IMR-90 (cell line): Measurements from ENCODE around the gene PRR5. TPM values are rescaled to one million over a fixed set of nuclear protein-coding genes. Genes with fewer than 3 reads are reported as not detected.

Experiments
- ATAC-seq: fragments of 200-7000 bp; cut with Tn5 transposase; 2 replicates; pipeline ENCODE4 v1.9.1; 2020; ENCODE audit warnings: low read depth, mild to moderate bottlenecking, moderate library complexity
- BruUV-seq: library from RNA; stranded (reverse); fragments of 400-500 nt; replicated peaks from 2 replicates; lab custom pipeline; 2021; lab: Mats Ljungman, UMichigan
- CTCF ChIA-PET: fragments of 300-600 bp; formaldehyde crosslinking; extraction: SDS; loops from one replicate; lab custom pipeline; 2021; ENCODE audit warnings: antibody characterized with exemption; lab: Yijun Ruan, JAX
- POLR2A ChIA-PET: fragments of 300-600 bp; sonication (Branson Sonifier 250); formaldehyde crosslinking; loops from one replicate; lab custom pipeline; 2022; ENCODE audit warnings: antibody characterized with exemption; ENCODE audit not compliant: unreplicated experiment; lab: Charles Lee
- DNase-seq: peaks from one replicate; pipeline ENCODE4 v3.0.0; 2013
- H2AFZ ChIP-seq: replicated peaks from 2 replicates; pipeline ENCODE3; 2013; ENCODE audit warnings: low read length, mild to moderate bottlenecking; ENCODE audit not compliant: poor library complexity
- H2AK5ac ChIP-seq: 2 replicates; pipeline ENCODE4 v1.6.1; 2013; ENCODE audit warnings: low read depth, low read length, inconsistent platforms
- H2AK9ac ChIP-seq: replicated peaks from 2 replicates; pipeline ENCODE3; 2013; ENCODE audit warnings: mild to moderate bottlenecking, low read depth, low read length, moderate library complexity; ENCODE audit not compliant: poor library complexity
- H2BK120ac ChIP-seq: 2 replicates; pipeline ENCODE4 v1.6.1; 2013; ENCODE audit warnings: low read depth, low read length, inconsistent platforms
- H2BK15ac ChIP-seq: 3 replicates; pipeline ENCODE4 v1.6.1; 2013; ENCODE audit warnings: low read depth, low read length, inconsistent platforms
- H2BK20ac ChIP-seq: 2 replicates; pipeline ENCODE4 v1.6.1; 2013; ENCODE audit warnings: low read depth, mild to moderate bottlenecking, inconsistent platforms, low read length, moderate library complexity
- H2BK5ac ChIP-seq: 2 replicates; pipeline ENCODE4 v1.6.1; 2013; ENCODE audit warnings: mild to moderate bottlenecking, low read depth, low read length, inconsistent platforms; ENCODE audit not compliant: poor library complexity, severe bottlenecking
- H3K14ac ChIP-seq: replicated peaks from 2 replicates; pipeline ENCODE4 v1.6.1; 2013; ENCODE audit warnings: low read depth, low read length, inconsistent platforms
- H3K18ac ChIP-seq: 2 replicates; pipeline ENCODE4 v1.6.1; 2013; ENCODE audit warnings: low read depth, low read length, control low read depth
- H3K23ac ChIP-seq: 2 replicates; pipeline ENCODE4 v1.6.1; 2013; ENCODE audit warnings: low read depth, low read length, inconsistent platforms
- H3K27ac ChIP-seq: 2 replicates; pipeline ENCODE4 v1.5.1; 2013; ENCODE audit warnings: mild to moderate bottlenecking, control low read depth, low read length; ENCODE audit not compliant: insufficient read depth
- H3K27me3 ChIP-seq: 2 replicates; pipeline ENCODE4 v1.6.1; 2013; ENCODE audit warnings: low read length; ENCODE audit not compliant: control insufficient read depth, insufficient read depth
- H3K36me3 ChIP-seq: 2 replicates; pipeline ENCODE4 v1.6.1; 2013; ENCODE audit warnings: low read length, mixed read lengths; ENCODE audit not compliant: control insufficient read depth, insufficient read depth
- H3K4ac ChIP-seq: 2 replicates; pipeline ENCODE4 v1.6.1; 2013; ENCODE audit warnings: low read depth, low read length, inconsistent platforms
- H3K4me1 ChIP-seq: 2 replicates; pipeline ENCODE4 v1.6.1; 2013; ENCODE audit warnings: low read length, mixed read lengths; ENCODE audit not compliant: control insufficient read depth, insufficient read depth
- H3K4me2 ChIP-seq: 2 replicates; pipeline ENCODE4 v1.6.1; 2013; ENCODE audit warnings: low read depth, mild to moderate bottlenecking, control low read depth, low read length, moderate library complexity
- H3K4me3 ChIP-seq: 2 replicates; pipeline ENCODE4 v1.5.1; 2013; ENCODE audit warnings: low read depth, mild to moderate bottlenecking, control low read depth, low read length, moderate library complexity; ENCODE audit not compliant: insufficient read depth
- H3K56ac ChIP-seq: 2 replicates; pipeline ENCODE4 v1.6.1; 2013; ENCODE audit warnings: low read length, inconsistent platforms; ENCODE audit not compliant: insufficient read depth; ENCODE audit errors: extremely low read depth
- H3K79me1 ChIP-seq, 2 experiments: 2 replicates each; pipeline ENCODE4 v1.6.1; 2013; ENCODE audit warnings: low read length in 2 of 2, inconsistent platforms in 1 of 2, low read depth in 1 of 2
- H3K9ac ChIP-seq: 2 replicates; pipeline ENCODE4 v1.6.1; 2013; ENCODE audit warnings: low read depth, low read length, control low read depth
- H3K9me1 ChIP-seq: 2 replicates; pipeline ENCODE4 v1.6.1; 2013; ENCODE audit warnings: low read length, inconsistent platforms; ENCODE audit not compliant: insufficient read depth
- H3K9me3 ChIP-seq: 2 replicates; pipeline ENCODE4 v1.6.1; 2013; ENCODE audit warnings: low read length; ENCODE audit not compliant: control insufficient read depth, insufficient read depth
- H4K20me1 ChIP-seq: 2 replicates; pipeline ENCODE4 v1.6.1; 2013; ENCODE audit warnings: low read length, inconsistent platforms; ENCODE audit not compliant: insufficient read depth
- H4K5ac ChIP-seq: 2 replicates; pipeline ENCODE4 v1.6.1; 2013; ENCODE audit warnings: mild to moderate bottlenecking, low read depth, low read length, control low read depth
- H4K8ac ChIP-seq, 2 experiments: 2 replicates each; pipeline ENCODE4 v1.6.1; 2013; ENCODE audit warnings: low read depth in 2 of 2, low read length in 2 of 2, control low read depth in 1 of 2, inconsistent platforms in 1 of 2
- H4K91ac ChIP-seq: 2 replicates; pipeline ENCODE4 v1.6.1; 2013; ENCODE audit warnings: low read depth, low read length, inconsistent platforms; ENCODE audit not compliant: insufficient read depth
- BHLHE40 ChIP-seq: fragments of 150-350 bp; IDR thresholded peaks from 2 replicates; pipeline ENCODE4 v1.6.1; 2016; ENCODE audit warnings: mild to moderate bottlenecking, low read depth, low read length
- CEBPB ChIP-seq: IDR thresholded peaks from 2 replicates; pipeline ENCODE4 v1.6.1; 2012; ENCODE audit warnings: low read depth, low read length, improper control_type of control experiment
- CHD1 ChIP-seq: IDR thresholded peaks from 2 replicates; pipeline ENCODE4 v1.6.1; 2012; ENCODE audit warnings: low read depth, low read length, improper control_type of control experiment
- MAZ ChIP-seq: IDR thresholded peaks from 2 replicates; pipeline ENCODE4 v1.6.1; 2012; ENCODE audit warnings: low read depth, mild to moderate bottlenecking, low read length, improper control_type of control experiment, moderate library complexity, borderline replicate concordance
- RFX5 ChIP-seq: IDR thresholded peaks from 2 replicates; pipeline ENCODE4 v1.8.0; 2012; ENCODE audit warnings: low read depth, mild to moderate bottlenecking, low read length, moderate library complexity
- WGBS, 2 experiments: methylation state at CpG; one replicate each; pipeline versions ENCODE4 v1.1.5 to v1.1.7; 2013; ENCODE audit warnings: missing lambda C conversion rate in 2 of 2; ENCODE audit not compliant: insufficient read length in 1 of 2; ENCODE audit errors: extremely low coverage in 2 of 2; 5-methylcytosine and 5-hydroxymethylcytosine counted together
- dilution Hi-C: fragments of 300-500 bp; cut with HindIII; formaldehyde crosslinking; loops from one replicate; pipeline ENCODE4 v1.14.3; 2018; ENCODE audit warnings: low sequenced_read_pairs; ENCODE audit not compliant: unreplicated experiment
- in situ Hi-C: fragments of 300-500 bp; cut with MboI; formaldehyde crosslinking; loops from 3 replicates; pipeline ENCODE4 v1.14.3; 2019; ENCODE audit warnings: low sequenced_read_pairs, inconsistent platforms, mixed read lengths
- intact Hi-C: fragments of 100-400 bp; cut with micrococcal nuclease; formaldehyde crosslinking; loops from 2 replicates; pipeline ENCODE4 v1.10.0; 2022
- polyA plus RNA-seq, 3 experiments: library from polyadenylated mRNA; depleted of rRNA; stranded (reverse); fragments of >200 nt; gene quantifications; 2 replicates each; pipeline ENCODE4 v1.2.3, GENCODE V29; 2012; ENCODE audit warnings: low replicate concordance in 1 of 3
- total RNA-seq: library from RNA; depleted of rRNA; stranded (reverse); fragments of >200 nt; gene quantifications from 2 replicates; pipeline ENCODE4 v1.2.3, GENCODE V29; 2012

Gene PRR5
- total and polyA plus RNA-seq, 2 of the 4 experiments (the other 2 are of a cell fraction) = 8.1 to 24.3 TPM

DNA sequence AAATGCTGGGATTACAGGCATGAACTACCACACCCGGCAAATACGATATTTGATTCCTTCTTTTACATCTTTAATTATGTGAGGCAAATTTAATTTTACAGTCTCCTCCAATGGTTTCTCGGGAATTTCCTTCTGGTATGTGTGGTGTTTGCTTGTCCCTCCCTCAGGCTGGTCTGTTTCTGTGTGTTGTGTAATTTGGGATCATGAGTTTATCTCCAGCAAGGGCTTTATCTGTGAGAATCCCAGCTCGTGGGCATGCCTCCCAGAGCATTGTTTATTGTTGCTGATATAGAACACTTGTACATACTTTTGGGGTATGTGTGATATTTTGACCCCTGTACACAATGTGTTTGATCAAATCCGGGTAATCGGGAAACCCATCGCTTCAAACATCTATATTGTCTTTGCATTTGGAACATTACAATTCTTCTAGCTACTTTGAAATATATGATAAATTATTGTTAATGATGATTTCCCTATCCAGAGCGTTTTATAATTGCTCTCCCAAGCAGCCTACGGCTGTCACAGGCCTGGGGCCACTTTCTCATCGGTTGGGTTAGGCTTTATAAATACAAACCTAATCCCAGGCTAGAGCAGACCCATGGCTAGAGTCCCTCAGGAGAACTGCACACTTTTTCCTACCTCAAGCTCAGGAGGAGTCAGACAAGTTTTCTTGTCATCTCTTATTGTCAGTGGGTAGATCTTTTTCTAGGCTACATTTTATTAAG is 15.0 kb upstream of the PRR5 start:
- peak; percentile 48 for ATAC-seq
- in situ Hi-C loops = no loop called here

More for the DNA sequence above, 15.0 kb upstream of the PRR5 start:
- H3K56ac ChIP-seq = no peak overlapping the region
- peak overlapping the region; percentile 58; the same call in 1 of the 2 replicates for H2AK5ac ChIP-seq
- no TSS peak for BruUV-seq
- peak overlapping the region; percentile 39; the same call in 1 of the 2 replicates for H2BK20ac ChIP-seq
- peak overlapping the region; percentile 58; the same call in 1 of the 2 replicates for H3K27ac ChIP-seq
- no peak overlapping the region for H2AK9ac ChIP-seq
- CTCF ChIA-PET = no interaction called here
- H3K18ac ChIP-seq = peak overlapping the region; percentile 9
- peaks cover 6 to 20% of the 10 kb centered on the region in 2 experiments; a peak in 2 of 4 replicates for H3K79me1 ChIP-seq
- H3K9me1 ChIP-seq = peaks cover 22% of the 10 kb centered on the region
- H3K4me3 ChIP-seq = no peak overlapping the region
- H3K9ac ChIP-seq = no peak overlapping the region
- no CpG with 5 or more reads among the region's 10 CpGs for WGBS, 2 experiments
- no peaks in the 10 kb centered on the region for H3K9me3 ChIP-seq
- H3K36me3 ChIP-seq = peaks cover 3% of the 10 kb centered on the region; the same call in 1 of the 2 replicates
- peak overlapping the region in 1 of 2 experiments; percentile 32; a peak in 1 of 4 replicates for H4K8ac ChIP-seq
- no peak overlapping the region for H3K14ac ChIP-seq
- POLR2A ChIA-PET = no interaction called here
- H4K91ac ChIP-seq = 0 out of 2 replicates have a peak overlapping the region, but pooled peaks have one; percentile 11
- no peak overlapping the region; the same call in 1 of the 2 replicates for H4K5ac ChIP-seq
- peak overlapping the region; percentile 56; the same call in 1 of the 2 replicates for H2BK120ac ChIP-seq
- H2BK5ac ChIP-seq = peak overlapping the region; percentile 31
- peaks cover 3% of the 10 kb centered on the region; the same call in 1 of the 2 replicates for H4K20me1 ChIP-seq
- peak overlapping the region; percentile 48; the same call in 1 of the 3 replicates for H2BK15ac ChIP-seq
- 0 out of 2 replicates have a peak overlapping the region, but pooled peaks have one; percentile 2 for H3K4me2 ChIP-seq
- TF ChIP-seq CEBPB (peak; percentile 88), RFX5 (no peak), CHD1 (no peak), BHLHE40 (peak; percentile 56; the same call in 1 of the 2 replicates), MAZ (no peak)
- peak; percentile 81 for DNase-seq
- no peak overlapping the region for H3K23ac ChIP-seq
- no peaks in the 10 kb centered on the region for H3K27me3 ChIP-seq
- intact Hi-C loops = no loop called here
- no peak overlapping the region for H2AFZ ChIP-seq
- peak overlapping the region; percentile 36 for H3K4ac ChIP-seq
- dilution Hi-C loops = no loop called here
- peaks cover 25% of the 10 kb centered on the region for H3K4me1 ChIP-seq
